ENCODE data around the gene C2CD4C.
"Not testable (repeated sequence)": the region's sequence is repeated elsewhere in the genome, so short reads cannot be mapped to it uniquely, and the experiment has no call there.

The C2CD4C gene

GRCh38 chr19:397941-398706 is 10.8 kb downstream of the C2CD4C start:
- no peak for DNase-seq

DNA sequence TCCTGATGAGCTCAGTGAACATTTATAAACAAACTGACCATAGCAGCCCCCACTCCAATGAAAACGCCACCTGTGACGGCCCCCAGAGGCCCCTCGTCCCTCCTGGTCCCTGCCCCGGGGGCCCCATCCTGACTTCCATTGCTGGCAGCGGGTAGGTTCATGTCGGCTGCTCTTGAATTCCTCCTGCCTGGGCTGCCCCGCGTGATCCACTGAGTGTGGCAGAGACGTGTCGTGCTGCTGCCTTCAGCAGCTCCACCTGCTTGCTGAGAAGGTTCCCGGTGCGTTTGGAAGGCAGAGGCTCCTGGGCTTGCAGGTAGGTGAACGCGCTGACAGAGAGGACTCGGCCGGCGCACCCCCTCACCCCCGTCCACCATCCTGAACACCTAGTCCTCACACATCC is 11.6 kb downstream of the C2CD4C start:
- DNase-seq, result no peak

DNA sequence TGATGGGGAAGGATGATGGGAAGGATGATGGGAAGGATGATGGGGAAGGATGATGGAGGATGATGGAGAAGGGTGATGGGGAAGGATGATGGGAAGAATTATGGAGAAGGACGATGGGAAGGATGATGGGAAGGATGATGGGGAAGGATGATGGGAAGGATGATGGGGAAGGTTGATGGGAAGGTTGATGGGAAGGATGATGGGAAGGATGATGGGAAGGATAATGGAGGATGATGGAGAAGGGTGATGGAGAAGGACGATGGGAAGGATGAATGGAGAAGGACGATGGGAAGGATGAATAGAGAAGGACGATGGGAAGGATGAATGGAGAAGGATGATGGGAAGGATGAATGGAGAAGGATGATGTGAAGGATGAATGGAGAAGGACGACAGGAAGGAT is 13.5 kb downstream of the C2CD4C start:
- no peak for DNase-seq

DNA sequence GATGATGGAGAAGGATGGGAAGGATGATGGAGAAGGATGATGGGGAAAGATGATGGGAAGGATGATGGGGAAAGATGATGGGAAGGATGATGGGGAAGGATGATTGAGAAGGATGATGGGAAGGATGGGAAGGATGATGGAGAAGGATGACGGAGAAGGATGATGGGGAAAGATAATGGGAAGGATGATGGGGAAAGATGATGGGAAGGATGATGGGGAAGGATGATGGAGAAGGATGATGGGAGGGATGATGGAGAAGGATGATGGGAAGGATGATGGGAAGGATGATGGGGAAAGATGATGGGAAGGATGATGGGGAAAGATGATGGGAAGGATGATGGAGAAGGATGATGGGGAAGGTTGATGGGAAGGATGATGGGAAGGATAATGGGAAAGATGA is 14.1 kb downstream of the C2CD4C start:
- DNase-seq, result not testable (repeated sequence)

DNA sequence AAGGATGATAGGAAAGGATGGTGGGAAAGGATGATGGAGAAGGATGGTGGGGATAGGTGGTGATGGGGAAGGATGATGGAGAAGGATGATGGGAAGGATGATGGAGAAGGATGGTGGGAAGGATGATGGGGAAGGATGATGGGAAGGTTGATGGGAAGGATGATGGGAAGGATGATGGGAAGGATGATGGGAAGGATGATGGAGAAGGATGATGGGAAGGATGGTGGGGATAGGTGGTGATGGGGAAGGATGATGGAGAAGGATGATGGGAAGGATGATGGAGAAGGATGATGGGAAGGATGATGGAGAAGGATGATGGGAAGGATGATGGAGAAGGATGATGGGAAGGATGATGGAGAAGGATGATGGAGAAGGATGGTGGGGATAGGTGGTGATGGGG is 15.4 kb downstream of the C2CD4C start:
- DNase-seq, result not testable (repeated sequence)

GRCh38 chr19:392375-392970 is 16.5 kb downstream of the C2CD4C start:
- no peak for DNase-seq

GRCh38 chr19:391726-392374 is 17.1 kb downstream of the C2CD4C start:
- DNase-seq, result no peak

GRCh38 chr19:391207-391557 is 17.8 kb downstream of the C2CD4C start:
- no peak for DNase-seq

DNA sequence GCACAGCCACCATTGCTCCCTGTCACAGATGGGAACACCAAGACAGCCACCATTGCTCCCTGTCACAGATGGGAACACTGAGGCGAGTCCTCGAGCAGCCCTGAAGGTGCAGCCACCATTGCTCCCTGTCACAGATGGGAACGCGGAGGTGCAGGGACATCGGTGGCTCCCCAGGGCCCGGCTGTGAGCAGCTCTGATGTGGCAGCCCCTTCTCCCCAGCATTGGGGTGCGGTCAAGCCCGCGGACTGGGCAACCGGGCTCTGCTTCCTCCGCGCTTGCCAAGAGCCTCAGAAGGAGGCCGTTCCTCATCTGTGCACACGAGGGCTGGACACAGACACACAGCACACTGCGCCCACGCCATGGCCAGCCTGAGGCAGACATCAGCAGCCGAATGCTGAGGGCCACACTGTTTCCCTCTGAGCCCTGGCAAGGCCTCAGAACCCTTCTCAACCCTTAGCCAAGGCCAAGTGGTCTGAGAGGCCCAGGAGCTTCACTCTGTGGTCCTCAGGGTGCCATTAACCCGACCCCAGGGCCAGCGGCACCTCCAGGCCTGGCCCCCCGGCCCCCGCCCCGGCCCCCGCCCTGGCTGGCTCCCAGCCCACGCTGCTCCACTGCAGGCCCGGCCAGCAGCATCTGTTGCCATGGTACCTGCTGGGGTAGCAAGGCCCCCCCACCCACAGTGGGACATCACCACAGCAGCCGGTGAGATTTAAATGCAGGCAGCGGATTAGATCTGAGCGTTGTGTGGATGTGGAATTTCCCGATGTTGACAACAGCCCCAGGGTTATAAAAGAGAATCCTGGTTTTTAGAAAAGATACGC is 18.4 kb downstream of the C2CD4C start:
- DNase-seq, result no peak

GRCh38 chr19:389935-390289 is 19.0 kb downstream of the C2CD4C start:
- DNase-seq, result no peak

DNA sequence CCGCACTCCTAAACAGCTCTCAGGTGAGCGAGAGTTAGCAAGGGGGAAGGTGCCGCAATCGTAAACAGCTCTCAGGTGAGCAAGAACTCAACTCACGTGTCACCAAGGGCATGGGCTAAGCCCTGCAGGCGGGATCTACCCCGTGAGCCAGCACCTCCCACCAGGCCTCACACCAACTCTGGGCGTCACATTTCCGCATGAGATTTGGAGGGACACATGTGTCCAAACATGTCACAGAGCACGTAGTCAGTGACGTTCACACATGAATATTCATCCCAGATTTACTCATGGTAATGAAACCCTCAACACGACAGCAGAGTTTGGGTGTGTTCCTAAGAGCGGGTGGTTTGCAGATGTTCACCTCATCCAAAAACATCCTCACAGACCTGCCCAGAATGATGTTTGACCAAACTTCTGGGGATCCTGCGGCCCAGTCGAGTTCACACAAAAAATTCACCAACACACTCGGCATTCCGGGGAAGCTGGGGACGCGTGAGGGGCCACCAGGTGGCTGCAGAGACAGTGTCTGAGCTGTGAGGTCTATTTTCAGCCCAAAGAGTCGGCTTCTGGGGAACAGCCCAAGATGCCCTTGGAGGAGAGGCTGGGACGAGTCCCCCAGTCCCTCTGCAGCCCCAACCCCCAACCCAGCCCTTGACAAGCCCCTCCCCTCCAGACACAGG is 19.6 kb downstream of the C2CD4C start:
- DNase-seq, result no peak

- DNase-seq, result no peak
These were observed 20.3 kb downstream of the C2CD4C start for GRCh38 chr19:388691-389090.

GRCh38 chr19:387777-388176 is 21.2 kb downstream of the C2CD4C start:
- DNase-seq, result no peak

DNA sequence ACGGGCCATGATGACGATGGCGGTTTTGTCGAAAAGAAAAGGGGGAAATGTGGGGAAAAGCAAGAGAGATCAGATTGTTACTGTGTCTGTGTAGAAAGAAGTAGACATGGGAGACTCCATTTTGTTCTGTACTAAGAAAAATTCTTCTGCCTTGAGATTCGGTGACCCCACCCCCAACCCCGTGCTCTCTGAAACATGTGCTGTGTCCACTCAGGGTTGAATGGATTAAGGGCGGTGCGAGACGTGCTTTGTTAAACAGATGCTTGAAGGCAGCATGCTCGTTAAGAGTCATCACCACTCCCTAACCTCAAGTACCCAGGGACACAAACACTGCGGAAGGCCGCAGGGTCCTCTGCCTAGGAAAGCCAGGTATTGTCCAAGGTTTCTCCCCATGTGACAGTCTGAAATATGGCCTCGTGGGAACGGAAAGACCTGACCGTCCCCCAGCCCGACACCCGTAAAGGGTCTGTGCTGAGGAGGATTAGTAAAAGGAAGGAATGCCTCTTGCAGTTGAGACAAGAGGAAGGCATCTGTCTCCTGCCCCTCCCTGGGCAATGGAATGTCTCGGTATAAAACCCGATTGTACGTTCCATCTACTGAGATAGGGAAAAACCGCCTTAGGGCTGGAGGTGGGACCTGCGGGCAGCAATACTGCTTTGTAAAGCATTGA is 22.2 kb downstream of the C2CD4C start:
- not testable (repeated sequence) for DNase-seq

DNA sequence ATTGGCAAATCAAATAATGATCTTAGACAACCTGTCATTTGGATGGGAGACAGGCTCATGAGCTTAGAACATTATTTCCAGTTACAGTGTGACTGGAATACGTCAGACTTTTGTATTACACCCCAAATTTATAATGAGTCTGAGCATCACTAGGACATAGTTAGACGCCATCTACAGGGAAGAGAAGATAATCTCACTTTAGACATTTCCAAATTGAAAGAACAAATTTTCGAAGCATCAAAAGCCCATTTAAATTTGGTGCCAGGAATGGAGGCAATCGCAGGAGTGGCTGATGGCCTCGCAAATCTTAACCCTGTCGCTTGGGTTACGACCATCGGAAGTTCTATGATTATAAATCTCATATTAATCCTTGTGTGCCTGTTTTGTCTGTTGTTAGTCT is 22.8 kb downstream of the C2CD4C start:
- not testable (repeated sequence) for DNase-seq

- no peak for DNase-seq
These were observed 24.2 kb downstream of the C2CD4C start for GRCh38 chr19:384799-385169.

DNA sequence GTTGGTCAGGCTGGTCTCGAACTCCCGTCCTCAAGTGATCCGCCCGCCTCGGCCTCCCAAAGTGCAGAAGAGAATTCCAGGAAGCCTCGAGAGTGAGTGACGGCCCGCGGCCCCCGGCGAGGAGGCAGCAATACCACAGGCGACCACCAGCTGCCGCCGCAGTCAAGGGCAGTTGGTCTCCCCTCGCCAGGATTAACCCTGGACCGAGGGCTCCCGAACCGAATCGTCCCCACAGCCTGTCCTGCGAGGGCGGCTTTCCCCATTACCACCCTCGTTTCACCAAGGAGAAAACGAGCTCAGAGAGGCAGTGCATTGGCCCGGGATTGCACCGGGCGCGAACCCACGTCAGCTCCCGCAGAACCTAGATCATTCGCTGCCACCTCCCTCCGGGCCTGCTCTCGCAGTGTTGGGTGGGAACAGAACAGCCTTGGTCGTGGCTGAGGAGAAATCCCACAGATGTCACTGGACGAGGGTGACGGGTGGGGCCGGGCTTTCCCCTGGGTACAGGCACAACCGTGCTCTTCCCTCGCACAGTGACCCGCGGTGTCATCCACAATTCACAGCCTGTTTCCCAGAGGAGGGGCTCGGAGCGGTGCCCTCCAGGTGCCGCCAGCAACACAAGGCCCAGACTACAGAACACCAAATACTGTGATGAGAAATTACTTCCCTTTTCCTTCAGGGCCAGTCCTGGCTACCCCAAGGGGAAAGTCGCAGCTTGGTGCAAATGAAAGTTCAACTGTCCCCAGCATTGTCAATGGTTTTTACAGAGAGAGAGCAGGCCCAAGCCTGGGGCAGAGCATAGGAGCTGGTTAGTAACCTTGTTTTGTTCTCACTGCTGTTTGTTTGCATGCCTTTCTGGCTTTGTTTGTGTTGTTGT is 24.8 kb downstream of the C2CD4C start:
- DNase-seq, result peak; percentile 84

- no peak for DNase-seq
These were observed 25.9 kb downstream of the C2CD4C start for GRCh38 chr19:383040-383439.

- not testable (repeated sequence) for DNase-seq
These were observed 26.4 kb downstream of the C2CD4C start for GRCh38 chr19:382578-382977.

- not testable (repeated sequence) for DNase-seq
These were observed 27.0 kb downstream of the C2CD4C start for GRCh38 chr19:381901-382300.

DNA sequence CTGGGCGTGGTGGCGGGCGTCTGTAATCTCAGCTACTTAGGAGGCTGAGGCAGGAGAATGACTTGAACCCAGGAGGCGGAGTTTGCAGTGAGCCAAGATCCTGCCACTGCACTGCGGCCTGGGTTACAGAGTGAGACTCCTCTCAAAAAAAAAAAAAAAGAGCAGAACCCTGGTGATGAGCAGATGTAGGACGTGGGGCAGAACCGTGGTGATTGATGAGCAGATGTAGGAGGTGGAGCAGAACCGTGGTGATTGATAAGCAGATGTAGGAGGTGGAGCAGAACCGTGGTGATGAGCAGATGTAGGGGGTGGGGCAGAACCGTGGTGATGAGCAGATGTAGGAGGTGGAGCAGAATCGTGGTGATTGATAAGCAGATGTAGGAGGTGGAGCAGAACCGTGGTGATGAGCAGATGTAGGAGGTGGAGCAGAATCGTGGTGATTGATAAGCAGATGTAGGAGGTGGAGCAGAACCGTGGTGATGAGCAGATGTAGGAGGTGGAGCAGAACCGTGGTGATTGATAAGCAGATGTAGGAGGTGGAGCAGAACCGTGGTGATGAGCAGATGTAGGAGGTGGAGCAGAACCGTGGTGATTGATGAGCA is 28.2 kb downstream of the C2CD4C start:
- DNase-seq, result not testable (repeated sequence)
